Hematopoietic multipotent progenitor cell treated with erythropoietin and hydrocortisone succinate and interleukin-3 and kit ligand, for 8 days (in vitro differentiated cells): ENCODE data around the gene PIGQ.

ENCODE experiments used
- DNase-seq: peaks from one replicate; pipeline ENCODE4 v3.0.0-alpha.2; 2015

The PIGQ gene

DNA sequence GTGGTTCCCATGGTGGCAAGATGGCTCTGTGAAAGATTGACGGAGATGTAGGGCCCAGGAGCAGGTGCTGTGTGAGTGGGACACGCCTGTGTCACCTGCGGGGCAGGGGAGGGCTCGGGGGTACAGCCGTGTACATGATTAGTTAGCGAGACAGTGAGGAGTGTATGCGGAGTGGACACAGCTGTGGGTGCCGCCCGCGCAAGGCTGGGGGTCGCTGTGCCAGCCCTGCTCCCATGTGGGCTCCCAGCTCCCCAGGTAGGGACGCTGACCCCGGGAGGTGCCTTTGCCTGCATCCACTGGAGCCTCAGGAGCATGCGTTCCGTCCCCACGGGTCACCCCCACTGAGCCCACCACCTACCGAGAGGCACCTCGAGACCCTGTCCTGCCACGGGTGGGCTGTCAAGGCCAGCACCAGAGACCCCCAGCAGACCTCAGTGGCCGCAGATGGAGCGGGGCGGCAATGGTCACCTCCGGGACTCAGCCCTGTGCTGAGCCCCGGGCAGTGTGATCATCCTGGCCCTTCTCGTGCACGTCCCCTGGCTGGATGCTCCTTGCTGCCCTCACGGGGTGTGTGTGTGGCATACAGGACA is 34.8 kb upstream of the PIGQ start:
- no peak for DNase-seq

- DNase-seq, result peak; percentile 84
Measured at GRCh38 chr16:535446-536405, 34.0 kb upstream of the PIGQ start.

GRCh38 chr16:536746-537145 is 33.0 kb upstream of the PIGQ start:
- DNase-seq, result no peak

DNA sequence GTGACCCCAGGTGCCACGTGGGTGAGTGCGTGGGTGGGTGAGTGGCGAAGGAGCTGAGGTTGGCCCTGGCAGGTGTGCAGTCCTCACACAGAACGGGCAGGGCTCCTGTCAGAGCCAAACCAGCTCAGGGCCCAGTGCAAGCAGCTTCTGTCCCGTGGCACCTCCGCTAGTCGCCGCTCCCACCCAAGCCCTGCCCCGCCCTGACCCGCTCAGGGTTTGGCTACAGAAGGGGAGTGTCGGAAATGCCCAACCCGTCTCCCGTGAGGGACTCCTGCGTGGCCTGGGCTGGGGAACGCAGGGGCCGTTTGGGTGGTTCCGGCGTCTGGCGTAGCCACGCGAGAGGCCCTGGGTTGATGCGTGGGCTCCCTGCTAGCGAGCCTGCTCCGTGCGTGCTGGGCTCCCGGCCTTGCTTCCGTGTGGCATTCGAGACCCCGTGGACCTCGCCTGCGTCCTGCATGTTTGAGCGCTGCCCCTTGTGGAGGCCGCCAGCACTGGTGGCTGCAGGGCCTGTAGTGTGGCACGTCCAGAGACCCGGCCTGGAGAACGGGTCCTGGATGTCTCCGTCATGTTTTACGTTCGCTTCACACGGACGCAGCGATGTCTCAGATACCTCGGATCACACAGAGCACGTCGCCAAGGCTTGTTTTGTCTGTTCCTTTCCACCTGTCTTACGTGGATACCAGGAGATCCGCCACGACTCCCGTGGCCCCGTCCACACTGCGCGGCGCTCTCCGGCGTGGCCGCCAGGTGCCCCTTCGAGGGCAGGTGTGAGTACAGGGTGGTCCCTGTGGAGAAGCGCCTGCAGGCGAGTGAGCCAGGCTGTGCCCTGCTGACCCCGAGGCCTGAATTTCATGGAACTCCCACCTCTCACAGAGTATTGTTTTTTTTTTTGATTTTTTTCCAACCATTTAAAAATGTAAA is 32.1 kb upstream of the PIGQ start:
- no peak for DNase-seq

- DNase-seq, result no peak
Measured at GRCh38 chr16:539901-540530, 29.8 kb upstream of the PIGQ start.

DNA sequence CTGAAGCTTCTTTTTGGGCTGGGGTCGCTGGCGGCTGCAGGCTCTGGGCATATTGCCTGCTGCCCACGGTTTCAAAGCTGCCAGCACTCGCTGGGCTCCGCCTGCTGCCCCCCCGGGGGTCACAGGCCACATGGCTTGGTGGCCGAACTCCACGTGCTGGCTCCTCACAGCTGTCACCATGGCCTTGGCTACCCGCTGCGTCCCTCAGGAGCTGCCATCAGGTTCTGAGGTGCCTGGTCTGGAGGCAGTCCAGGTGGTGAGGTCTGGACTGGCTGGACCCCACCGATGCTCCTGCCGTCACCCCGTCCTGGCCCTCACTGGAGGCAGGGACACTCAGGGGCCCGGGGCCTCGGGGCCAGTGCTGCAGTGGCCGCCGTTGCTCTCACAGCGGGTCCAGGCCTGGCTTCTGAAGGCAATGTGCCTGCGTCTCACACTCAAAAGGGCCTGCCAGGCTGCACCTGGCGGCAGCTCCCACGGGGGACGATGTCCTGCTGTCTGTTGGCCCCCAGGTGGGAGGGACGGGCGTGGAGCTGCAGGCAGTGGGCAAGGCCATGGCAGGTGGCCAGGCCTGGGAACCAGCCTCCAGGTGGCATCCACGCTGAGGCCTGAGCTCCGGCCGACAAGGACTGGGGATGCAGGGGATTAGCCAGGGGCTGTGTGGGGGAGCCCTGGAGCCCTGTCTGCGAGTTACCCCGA is 29.0 kb upstream of the PIGQ start:
- no peak for DNase-seq

- DNase-seq, result no peak
Measured at GRCh38 chr16:543301-544164, 26.2 kb upstream of the PIGQ start.

DNA sequence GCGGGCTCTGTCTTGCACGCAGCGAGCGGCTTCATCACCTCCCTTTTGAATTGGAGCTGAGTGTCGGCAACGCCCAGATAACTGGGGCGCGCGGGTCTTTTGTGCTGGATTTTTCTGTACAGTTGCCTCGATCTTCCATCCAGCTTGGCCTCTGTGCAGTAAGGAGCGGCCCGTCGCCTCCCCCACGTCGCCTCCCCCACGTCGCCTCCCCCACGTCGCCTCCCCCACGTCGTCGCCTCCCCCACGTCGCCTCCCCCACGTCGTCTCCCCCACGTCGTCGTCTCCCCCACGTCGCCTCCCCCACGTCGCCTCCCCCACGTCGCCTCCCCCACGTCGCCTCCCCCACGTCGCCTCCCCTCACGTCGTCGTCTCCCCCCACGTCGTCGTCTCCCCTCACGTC is 25.3 kb upstream of the PIGQ start:
- DNase-seq, result no peak

- peak; percentile 69 for DNase-seq
Measured at GRCh38 chr16:546909-547770, 22.6 kb upstream of the PIGQ start.

GRCh38 chr16:548586-548985 is 21.2 kb upstream of the PIGQ start:
- no peak for DNase-seq

DNA sequence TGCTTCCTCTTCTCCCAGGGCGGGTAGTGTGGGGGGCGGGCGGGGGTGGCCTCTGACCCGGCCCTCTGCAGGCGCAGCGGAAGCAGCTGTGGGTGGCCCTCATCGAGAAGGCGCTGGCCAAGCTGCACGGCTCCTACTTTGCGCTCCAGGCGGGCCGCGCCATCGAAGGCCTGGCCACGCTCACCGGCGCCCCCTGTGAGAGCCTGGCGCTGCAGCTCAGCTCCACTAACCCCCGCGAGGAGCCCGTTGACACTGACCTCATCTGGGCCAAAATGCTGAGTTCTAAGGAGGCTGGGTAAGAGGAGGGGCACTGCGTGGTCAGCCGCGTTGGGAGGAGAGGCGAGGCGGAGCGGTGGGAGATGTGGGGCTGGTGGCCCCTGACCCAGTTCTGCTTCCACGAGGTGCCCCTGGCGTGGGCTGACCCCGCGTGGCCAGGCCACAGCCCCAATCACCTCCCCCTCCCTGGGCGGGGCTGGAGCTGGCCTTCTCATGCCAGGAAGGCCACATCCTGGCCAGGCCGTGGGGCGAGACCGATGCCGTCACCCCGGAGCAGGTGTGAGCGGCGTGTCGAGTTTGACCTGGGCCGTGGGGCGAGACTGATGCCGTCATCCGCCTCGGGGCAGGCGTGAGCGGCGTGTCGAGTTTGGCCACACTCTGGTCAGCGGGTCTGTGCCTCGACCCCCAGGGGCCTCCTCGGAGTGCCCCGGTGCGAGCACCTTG is 20.1 kb upstream of the PIGQ start:
- no peak for DNase-seq

GRCh38 chr16:551210-551609 is 18.6 kb upstream of the PIGQ start:
- no peak for DNase-seq

DNA sequence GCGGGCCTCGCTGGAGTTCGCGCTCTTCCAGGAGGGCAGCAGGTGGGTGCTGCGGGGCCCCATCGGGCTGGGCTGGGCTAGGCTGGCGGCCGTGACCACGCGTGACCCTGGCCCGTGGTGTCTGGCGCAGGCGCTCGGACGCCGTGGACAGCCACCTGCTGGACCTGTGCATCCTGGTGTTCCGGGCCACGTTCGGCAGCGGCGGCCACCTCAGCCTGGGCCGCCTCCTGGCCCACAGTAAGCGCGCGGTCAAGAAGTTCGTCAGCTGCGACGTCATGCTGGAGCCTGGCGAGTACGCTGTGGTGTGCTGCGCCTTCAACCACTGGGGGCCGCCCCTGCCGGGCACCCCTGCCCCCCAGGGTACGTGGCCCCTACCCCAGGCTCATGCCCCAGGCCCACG is 17.6 kb upstream of the PIGQ start:
- DNase-seq, result no peak

- no peak for DNase-seq
Measured at GRCh38 chr16:553601-554296, 16.0 kb upstream of the PIGQ start.

GRCh38 chr16:554297-554621 is 15.5 kb upstream of the PIGQ start:
- no peak for DNase-seq

GRCh38 chr16:554640-555365 is 15.0 kb upstream of the PIGQ start:
- no peak for DNase-seq

GRCh38 chr16:555528-556473 is 14.0 kb upstream of the PIGQ start:
- DNase-seq, result no peak
